K562 (cell line): ENCODE results near the gene OCA2. TPM values are rescaled to one million over a fixed set of nuclear protein-coding genes. Genes with fewer than 3 reads are reported as not detected.

Experiments
- ATAC-seq: fragments of 200-7000 bp; cut with Tn5 transposase; 3 replicates; pipeline ENCODE4 v1.9.1; 2020; ENCODE audit warnings: moderate library complexity
- BruUV-seq: library from RNA; stranded (reverse); fragments of 400-500 nt; replicated peaks from 2 replicates; lab custom pipeline; 2021; lab: Mats Ljungman, UMichigan
- CTCF ChIA-PET: fragments of 300-600 bp; formaldehyde crosslinking; extraction: SDS; loops from one replicate; lab custom pipeline; 2021; ENCODE audit warnings: low intra/inter-chr PET ratio; lab: Yijun Ruan, JAX
- POLR2A ChIA-PET: fragments of 300-600, 350-650 bp; sonication (Branson Sonifier 250); formaldehyde crosslinking; extraction: SDS; loops from one replicate; lab custom pipeline; 2021; ENCODE audit warnings: antibody characterized with exemption, inconsistent platforms; lab: Yijun Ruan, JAX
- DNase-seq, 4 experiments: peaks; one replicate each; pipeline versions ENCODE4 v3.0.0 to v3.0.0-alpha.2; 2011 to 2018; ENCODE audit warnings: low spot score in 3 of 4, mixed read lengths in 3 of 4; ENCODE audit errors: extremely low read depth in 1 of 4
- FAIRE-seq: peaks from 2 replicates; lab custom pipeline; 2011; peaks lifted over from hg19 to GRCh38; lab: Jason Lieb, UNC
- H2AFZ ChIP-seq: 2 replicates; pipeline ENCODE4 v1.6.0; 2011; ENCODE audit warnings: low read depth, low read length, control low read depth, inconsistent platforms
- H3K27ac ChIP-seq: fragments of 200-600 bp; 3 replicates; pipeline ENCODE4 v1.8.0; 2011; ENCODE audit warnings: low read depth, mild to moderate bottlenecking, control low read depth, inconsistent platforms, low read length, moderate library complexity, mixed read lengths; ENCODE audit errors: extremely low read depth
- H3K27me3 ChIP-seq, 2 experiments: fragments of 300-600 bp in 1 of 2; 2 replicates in 1 of 2; 3 replicates in 1 of 2; pipeline versions ENCODE4 v1.6.0 to v1.8.0; 2011; ENCODE audit warnings: inconsistent platforms in 2 of 2, low read length in 2 of 2, mild to moderate bottlenecking in 1 of 2, mixed read lengths in 1 of 2, moderate library complexity in 1 of 2; ENCODE audit not compliant: control insufficient read depth in 2 of 2, insufficient read depth in 2 of 2
- H3K36me3 ChIP-seq: fragments of 300-600 bp; 3 replicates; pipeline ENCODE4 v1.8.0; 2011; ENCODE audit warnings: mild to moderate bottlenecking, low read length, inconsistent platforms; ENCODE audit not compliant: control insufficient read depth, insufficient read depth
- H3K4me1 ChIP-seq, 2 experiments: fragments of 200-600 bp in 1 of 2; replicated peaks in 1 of 2; 2 replicates in 1 of 2; 3 replicates in 1 of 2; pipeline versions ENCODE4 v1.5.1 to v1.8.0; 2011; ENCODE audit warnings: inconsistent platforms in 2 of 2, low read length in 2 of 2, mild to moderate bottlenecking in 1 of 2, mixed read lengths in 1 of 2, moderate library complexity in 1 of 2; ENCODE audit not compliant: control insufficient read depth in 2 of 2, insufficient read depth in 2 of 2
- H3K4me2 ChIP-seq: 2 replicates; pipeline ENCODE4 v1.6.1; 2011; ENCODE audit warnings: low read length, control low read depth, inconsistent platforms, mixed read lengths; ENCODE audit not compliant: insufficient read depth
- H3K4me3 ChIP-seq: fragments of 200-600 bp; sonication (generic), shearing (Covaris generic); 2 replicates; pipeline ENCODE4 v1.5.1; 2016; ENCODE audit warnings: control low read depth, inconsistent platforms
- H3K79me2 ChIP-seq: fragments of 200-600 bp; 3 replicates; pipeline ENCODE4 v1.8.0; 2011; ENCODE audit warnings: low read length, inconsistent platforms; ENCODE audit not compliant: control insufficient read depth, insufficient read depth
- H3K9ac ChIP-seq, 2 experiments: 2 replicates each; pipeline versions ENCODE4 v1.6.0 to v1.6.1; 2011; ENCODE audit warnings: low read depth in 2 of 2, low read length in 2 of 2, control low read depth in 1 of 2, inconsistent platforms in 1 of 2, mild to moderate bottlenecking in 1 of 2, mixed read lengths in 1 of 2; ENCODE audit not compliant: insufficient read depth in 1 of 2
- H3K9me1 ChIP-seq: one replicate; pipeline ENCODE4 v1.6.0; 2011; ENCODE audit warnings: inconsistent platforms, mild to moderate bottlenecking, low read length, moderate library complexity; ENCODE audit not compliant: control insufficient read depth, insufficient read depth
- H3K9me3 ChIP-seq: replicated peaks from 2 replicates; pipeline ENCODE4 v1.5.1; 2011; ENCODE audit warnings: low read depth, low read length, inconsistent platforms; ENCODE audit not compliant: control insufficient read depth, insufficient read depth
- H4K20me1 ChIP-seq: replicated peaks from 2 replicates; pipeline ENCODE4 v1.6.1; 2011; ENCODE audit warnings: low read length, inconsistent platforms, mixed read lengths; ENCODE audit not compliant: control insufficient read depth, insufficient read depth
- DDX20 ChIP-seq: fragments of 450-650 bp; IDR thresholded peaks from 2 replicates; pipeline ENCODE4 v1.6.1; 2016; ENCODE audit warnings: missing genetic modification characterization, low read depth, mild to moderate bottlenecking, missing compliant biosample characterization, moderate library complexity
- JUN ChIP-seq, 2 experiments: sonication (generic) in 1 of 2; formaldehyde crosslinking in 1 of 2; IDR thresholded peaks; 2 replicates each; pipeline versions ENCODE4 v1.6.1 to v1.8.0; 2012 to 2022; ENCODE audit warnings: borderline replicate concordance in 2 of 2, mild to moderate bottlenecking in 2 of 2, improper control_type of control experiment in 1 of 2, low read depth in 1 of 2, low read length in 1 of 2, missing genetic modification reagents in 1 of 2
- SMARCA5 ChIP-seq: fragments of 450-650 bp; IDR thresholded peaks from 2 replicates; pipeline ENCODE4 v1.6.1; 2016
- SMARCB1 ChIP-seq: IDR thresholded peaks from 2 replicates; pipeline ENCODE4 v1.6.1; 2011; ENCODE audit warnings: improper control_type of control experiment, low read depth; ENCODE audit not compliant: insufficient read length
- SNIP1 ChIP-seq: fragments of 450-650 bp; IDR thresholded peaks from 2 replicates; pipeline ENCODE4 v1.7.1; 2017; ENCODE audit warnings: low read depth, mild to moderate bottlenecking
- ZKSCAN1 ChIP-seq: fragments of 150-350 bp; IDR thresholded peaks from 2 replicates; pipeline ENCODE4 v1.6.1; 2016; ENCODE audit warnings: low read depth, low read length
- ZNF551 ChIP-seq: fragments of 250-450 bp; sonication (Bioruptor Pico); IDR thresholded peaks from 2 replicates; pipeline ENCODE4 v1.5.0; 2021; ENCODE audit warnings: mild to moderate bottlenecking, moderate library complexity
- WGBS: fragments of 100-300 bp; shearing (Covaris generic); methylation state at CpG from one replicate; pipeline ENCODE4 v1.1.6; 2016; ENCODE audit warnings: low coverage, mixed read lengths; ENCODE audit not compliant: insufficient coverage; ENCODE audit errors: missing lambda C conversion rate; 5-methylcytosine and 5-hydroxymethylcytosine counted together
- in situ Hi-C: fragments of 300-500 bp; cut with MboI; formaldehyde crosslinking; loops from 4 replicates; pipeline ENCODE4 v1.15.0; 2018; ENCODE audit warnings: inconsistent platforms, mixed read lengths
- intact Hi-C: fragments of 100-400 bp; cut with micrococcal nuclease; formaldehyde crosslinking; loops from 2 replicates; pipeline ENCODE4 v1.14.2; 2022
- polyA plus RNA-seq, 8 experiments: library from polyadenylated mRNA; depleted of rRNA in 4 of 8; stranded (reverse) in 5 of 8; unstranded in 3 of 8; fragments of >200 nt; fragmentation: Nextera tagmentation in 2 of 8; fragmentation: Illumina TruSeq in 1 of 8; extraction: Ambion mirVana in 2 of 8; extraction: Trizol in 1 of 8; gene quantifications; 2 replicates each; pipeline versions ENCODE4 v1.2.1 to v1.2.3, GENCODE V29; 2011 to 2014; ENCODE audit warnings: inconsistent platforms in 1 of 8, missing spikeins in 1 of 8
- total RNA-seq, 7 experiments: library from RNA; depleted of rRNA in 6 of 7; stranded (reverse); fragments of >200 nt in 6 of 7; fragmentation: Illumina TruSeq in 2 of 7; extraction: Trizol in 2 of 7; gene quantifications; 2 replicates each; pipeline versions ENCODE4 v1.2.1 to v1.2.3, GENCODE V29; 2011 to 2021; ENCODE audit warnings: low replicate concordance in 1 of 7

The OCA2 gene
- total and polyA plus RNA-seq, 9 of the 15 experiments (the other 6 are each of a cell fraction or from before 2014, with no cell fraction given), result 0.07 to 0.59 (median 0.17) TPM; not detected in 1

- Histone ChIP-seq H4K20me1 (no peaks in the 10 kb centered on the region), H3K27ac (no peak overlapping the region), H3K9ac (no peak overlapping the region), H3K9me3 (no peaks in the 10 kb centered on the region), H3K36me3 (no peaks in the 10 kb centered on the region), H3K27me3 (peaks cover 0 to 23% of the 10 kb centered on the region in 2 experiments; a peak in 2 of 5 replicates), H3K79me2 (no peaks in the 10 kb centered on the region), H3K4me1 (no peaks in the 10 kb centered on the region), H2AFZ (no peak overlapping the region), H3K4me2 (no peak overlapping the region), H3K4me3 (no peak overlapping the region), H3K9me1 (no peaks in the 10 kb centered on the region)
- no TSS peak for BruUV-seq
- in situ Hi-C loops (no loop called here), intact Hi-C loops (no loop called here)
- TF ChIP-seq SMARCA5, result no peak
- TF ChIP-seq DDX20 (tag), result no peak
- TF ChIP-seq ZKSCAN1, result no peak
- TF ChIP-seq SNIP1, result no peak
- no peak for TF ChIP-seq JUN (IDR thresholded peaks at IDR 0.05; ENCODE audit: borderline replicate concordance, low read depth, low read length)
- TF ChIP-seq JUN (CRISPR knock-in tag; IDR thresholded peaks at IDR 0.05; ENCODE audit: borderline replicate concordance), result no peak
- TF ChIP-seq SMARCB1, result no peak
- TF ChIP-seq ZNF551 (CRISPR knock-in tag), result no peak
- CTCF ChIA-PET, result no interaction called here
- no peak for DNase-seq
- 0% methylated on average over 5 of the region's 5 CpGs for WGBS
- FAIRE-seq, result no peak
- POLR2A ChIA-PET, result interaction anchor here (0.6 kb wide), 1 partner anchor 613 kb away, joined by 3 read pairs; no protein-coding TSS in a partner anchor
- no peak for ATAC-seq
Measured at GRCh38 chr15:27746401-27746955, 352.6 kb downstream of the OCA2 start.
